Mucosa of descending colon (tissue), 3 donors: ENCODE data around the gene FN1. TPM values are rescaled to one million over a fixed set of nuclear protein-coding genes. Genes with fewer than 3 reads are reported as not detected.
A peak's percentile ranks its signal among the peaks of the same experiment; 100 is the strongest.

Source experiments
- ATAC-seq: fragments of 200-7000 bp; cut with Tn5 transposase; one replicate; pipeline ENCODE4 v1.9.1; 2020; ENCODE audit warnings: mild to moderate bottlenecking, moderate library complexity
- DNase-seq, 3 donors: peaks; one replicate each; pipeline ENCODE4 v3.0.0-alpha.2; 2020
- H3K36me3 ChIP-seq: fragments of 200-600 bp; one replicate; pipeline ENCODE4 v1.8.0; 2021; ENCODE audit warnings: low read depth, mild to moderate bottlenecking
- H3K4me1 ChIP-seq: fragments of 200-600 bp; one replicate; pipeline ENCODE4 v1.8.0; 2021; ENCODE audit warnings: low read depth, mild to moderate bottlenecking
- H3K4me3 ChIP-seq: fragments of 200-600 bp; one replicate; pipeline ENCODE4 v1.8.0; 2021; ENCODE audit warnings: mild to moderate bottlenecking
- H3K9me3 ChIP-seq: fragments of 200-600 bp; one replicate; pipeline ENCODE4 v1.8.0; 2021; ENCODE audit warnings: mild to moderate bottlenecking
- intact Hi-C, 2 donors: fragments of 100-400 bp; cut with DNase I in 1 of 2; cut with micrococcal nuclease in 1 of 2; formaldehyde crosslinking; loops; one replicate each; pipeline versions ENCODE4 v1.11.0 to v1.11.1; 2022; cut with DNase I, micrococcal nuclease
- total RNA-seq, 3 donors: library from RNA; stranded (reverse); fragmentation: NEBNext Ultra II Directional in 2 of 3; extraction: Animal tissue kit (Norgen Biotek cat#: 25700) in 2 of 3; gene quantifications; one replicate each; pipeline versions ENCODE4 v1.2.1 to v1.2.4, GENCODE V29; 2021 to 2023
- TF ChIP-seq, protein P1 (sequence below): fragments of 200-600 bp; IDR thresholded peaks from one replicate; pipeline ENCODE4 v1.8.0; 2022; ENCODE audit warnings: antibody characterized with exemption, mild to moderate bottlenecking
- donor health status: DM: no; HTN: no; CAD: no; lungs with moderate emphysema.
- donor health status: DM: no; HTN: no; CAD: no.
- donor health status: DM: no; HTN: yes; CAD: no.

The FN1 gene
- total RNA-seq, 3 donors from 2014 or later = 30.3 to 1,060 (median 208) TPM

DNA sequence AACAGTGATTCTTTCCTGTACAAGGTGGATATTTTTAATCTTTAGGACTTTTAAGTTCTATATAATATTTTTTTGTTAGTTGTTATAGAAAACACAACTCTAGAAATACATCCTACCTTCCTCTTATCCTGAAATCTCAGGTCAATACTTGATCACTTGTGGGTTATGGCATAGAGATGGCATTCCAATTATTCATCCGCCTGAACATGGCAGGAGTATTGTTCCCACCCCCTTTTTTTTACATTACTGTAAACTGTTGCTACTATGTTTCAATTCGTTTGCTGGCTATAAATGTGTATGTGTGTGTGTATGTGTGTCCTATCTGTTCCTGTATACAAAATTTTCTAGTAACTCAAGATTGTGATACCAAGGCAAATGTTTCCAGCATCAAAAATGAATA is 43.3 kb upstream of the FN1 start:
- no peak for ATAC-seq
- no peak for DNase-seq
- Histone ChIP-seq H3K4me1 (no peaks in the 10 kb centered on the region), H3K9me3 (no peaks in the 10 kb centered on the region), H3K36me3 (no peaks in the 10 kb centered on the region), H3K4me3 (no peak overlapping the region)
- TF ChIP-seq, protein P1, sequence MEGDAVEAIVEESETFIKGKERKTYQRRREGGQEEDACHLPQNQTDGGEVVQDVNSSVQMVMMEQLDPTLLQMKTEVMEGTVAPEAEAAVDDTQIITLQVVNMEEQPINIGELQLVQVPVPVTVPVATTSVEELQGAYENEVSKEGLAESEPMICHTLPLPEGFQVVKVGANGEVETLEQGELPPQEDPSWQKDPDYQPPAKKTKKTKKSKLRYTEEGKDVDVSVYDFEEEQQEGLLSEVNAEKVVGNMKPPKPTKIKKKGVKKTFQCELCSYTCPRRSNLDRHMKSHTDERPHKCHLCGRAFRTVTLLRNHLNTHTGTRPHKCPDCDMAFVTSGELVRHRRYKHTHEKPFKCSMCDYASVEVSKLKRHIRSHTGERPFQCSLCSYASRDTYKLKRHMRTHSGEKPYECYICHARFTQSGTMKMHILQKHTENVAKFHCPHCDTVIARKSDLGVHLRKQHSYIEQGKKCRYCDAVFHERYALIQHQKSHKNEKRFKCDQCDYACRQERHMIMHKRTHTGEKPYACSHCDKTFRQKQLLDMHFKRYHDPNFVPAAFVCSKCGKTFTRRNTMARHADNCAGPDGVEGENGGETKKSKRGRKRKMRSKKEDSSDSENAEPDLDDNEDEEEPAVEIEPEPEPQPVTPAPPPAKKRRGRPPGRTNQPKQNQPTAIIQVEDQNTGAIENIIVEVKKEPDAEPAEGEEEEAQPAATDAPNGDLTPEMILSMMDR = no peak
- intact Hi-C loops = no loop called here

DNA sequence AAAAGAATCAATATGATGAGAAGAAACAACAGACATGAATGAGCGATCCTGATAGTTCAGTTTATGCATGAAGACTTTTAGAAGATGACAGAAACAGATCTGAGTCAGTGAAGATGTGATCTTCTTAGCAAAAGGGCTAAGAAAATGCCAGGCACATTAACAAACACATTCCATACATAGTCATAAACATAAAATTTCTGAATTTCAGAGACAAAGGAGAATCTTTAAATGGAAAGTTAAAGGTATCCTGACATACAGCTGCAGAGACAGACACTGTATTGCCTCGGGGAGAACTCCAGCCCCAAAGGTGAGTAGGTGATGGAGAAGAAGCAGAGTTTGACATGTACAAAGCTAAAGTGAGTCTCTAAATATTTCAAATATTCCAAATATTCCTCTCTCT is 40.6 kb upstream of the FN1 start:
- TF ChIP-seq, protein P1 = no peak
- intact Hi-C loops = no loop called here

DNA sequence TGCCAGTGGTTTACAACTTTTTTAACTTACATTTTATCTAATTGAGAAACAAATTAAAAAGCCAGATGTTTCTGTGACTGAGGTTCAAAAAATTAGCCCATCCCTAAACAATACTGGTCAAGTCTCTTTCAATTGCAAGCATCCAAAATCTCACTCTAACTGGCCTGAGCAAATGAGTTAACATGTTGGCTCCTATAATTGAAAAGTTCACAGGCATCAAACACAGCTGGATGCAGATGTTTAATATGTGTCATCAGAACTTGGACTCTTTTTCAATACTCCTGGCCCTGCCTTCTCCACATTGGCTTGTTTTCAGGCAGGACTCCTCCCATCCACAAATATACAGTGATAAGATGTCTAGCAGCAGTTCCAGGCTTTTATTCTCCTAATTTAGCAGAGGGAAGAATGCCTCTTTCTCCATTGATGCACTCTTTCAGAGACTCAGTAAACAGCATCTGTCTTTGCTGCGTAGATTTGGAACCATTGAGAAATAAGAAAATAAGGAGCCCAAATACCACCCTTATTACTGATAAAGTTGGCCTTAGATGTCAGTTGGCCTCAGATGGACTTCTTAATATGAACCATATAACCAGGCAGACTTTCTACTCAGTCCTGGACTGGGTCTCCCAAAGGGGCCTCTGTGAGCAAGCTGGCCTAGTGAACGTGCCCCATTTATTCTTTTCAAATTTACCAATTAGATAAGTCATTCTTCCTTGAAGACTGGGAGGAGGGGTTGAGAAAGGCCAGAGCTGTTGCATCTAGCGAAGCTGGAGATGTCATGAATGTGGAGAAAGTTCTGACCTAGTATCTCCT is 30.4 kb upstream of the FN1 start:
- intact Hi-C loops = no loop called here
- Histone ChIP-seq H3K9me3 (no peaks in the 10 kb centered on the region), H3K4me3 (no peak overlapping the region), H3K36me3 (no peaks in the 10 kb centered on the region), H3K4me1 (no peaks in the 10 kb centered on the region)
- TF ChIP-seq, protein P1 = no peak
- ATAC-seq = peak; percentile 31
- DNase-seq = peak in 1 of 3 donors; percentile 6

More for the DNA sequence above, 40.6 kb upstream of the FN1 start:
- H3K36me3 ChIP-seq = no peaks in the 10 kb centered on the region
- H3K4me3 ChIP-seq = no peak overlapping the region
- DNase-seq (no peak), ATAC-seq (no peak)
- no peaks in the 10 kb centered on the region for H3K9me3 ChIP-seq
- no peaks in the 10 kb centered on the region for H3K4me1 ChIP-seq

DNA sequence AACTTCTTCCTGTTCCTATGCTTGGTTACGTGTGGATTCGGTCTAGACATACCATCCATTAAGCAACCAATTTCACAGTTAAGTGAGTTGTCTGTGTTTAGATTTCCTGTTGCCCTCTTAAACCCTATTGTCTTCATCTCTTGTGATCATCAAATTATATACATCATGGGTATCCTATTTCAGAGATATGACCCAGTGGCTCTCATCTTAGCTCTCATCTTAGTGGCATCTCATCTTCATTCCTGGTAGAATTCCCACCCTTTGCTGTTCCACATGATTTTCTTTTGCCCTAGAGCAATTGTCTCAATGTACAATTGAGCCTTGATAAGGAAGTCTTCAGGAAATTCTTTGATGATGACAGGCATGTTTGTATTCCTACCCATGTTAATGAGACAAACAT is 29.4 kb upstream of the FN1 start:
- H3K4me3 ChIP-seq = no peak overlapping the region
- intact Hi-C loops = no loop called here
- TF ChIP-seq, protein P1 = no peak
- no peaks in the 10 kb centered on the region for H3K4me1 ChIP-seq
- H3K9me3 ChIP-seq = no peaks in the 10 kb centered on the region
- DNase-seq (no peak), ATAC-seq (no peak)
- no peaks in the 10 kb centered on the region for H3K36me3 ChIP-seq

DNA sequence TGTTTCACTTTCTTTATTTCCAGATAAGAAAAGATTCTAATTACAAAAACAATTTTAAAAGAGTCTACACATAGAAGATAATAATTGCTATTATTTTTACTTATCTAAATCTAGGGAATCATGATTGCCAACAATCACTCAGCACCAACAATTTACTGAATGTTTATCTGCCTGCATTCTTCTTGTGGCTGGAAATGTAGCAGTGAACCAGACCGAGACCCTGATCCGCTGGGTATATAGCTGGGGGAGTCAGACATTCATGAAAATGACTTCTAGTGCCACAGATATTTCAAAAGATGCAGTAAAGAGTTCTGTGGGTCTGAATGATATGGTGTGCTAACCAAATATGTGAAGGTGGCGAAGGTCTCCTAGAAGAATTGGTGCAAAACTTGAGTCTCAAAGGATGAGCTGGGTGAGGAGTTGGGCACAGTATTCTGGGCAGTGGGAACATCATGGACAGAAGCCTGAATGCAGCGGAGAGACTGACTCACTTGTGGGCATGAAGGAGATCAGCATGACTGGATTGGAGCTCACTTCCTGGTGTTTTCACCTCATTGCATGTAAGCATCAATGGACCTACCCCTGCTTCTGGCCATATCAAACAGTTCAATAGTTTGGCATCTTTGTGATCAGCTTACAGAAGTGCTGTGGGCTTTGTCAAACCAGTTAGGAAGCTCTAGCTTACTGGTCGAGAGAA is 26.1 kb upstream of the FN1 start:
- no peak for DNase-seq
- H3K4me3 ChIP-seq = no peak overlapping the region
- H3K36me3 ChIP-seq = no peaks in the 10 kb centered on the region
- no peaks in the 10 kb centered on the region for H3K4me1 ChIP-seq
- no peak for ATAC-seq
- TF ChIP-seq, protein P1 = no peak
- intact Hi-C loops = no loop called here
- H3K9me3 ChIP-seq = no peaks in the 10 kb centered on the region
